ENCODE data around the gene VPS35L. TPM values are rescaled to one million over a fixed set of nuclear protein-coding genes. Genes with fewer than 3 reads are reported as not detected.

VPS35L gene
- total RNA-seq, 1 donor from 2014 or later = 22.4 TPM

- DNase-seq (peak; percentile 95), ATAC-seq (peak; percentile 98)
- intact Hi-C loops (cut with micrococcal nuclease) = no loop called here
These were observed 162.5 kb downstream of the VPS35L start, which contains the start of the genes IQCK and KNOP1 for GRCh38 chr16:19717741-19718623. IQCK (plus strand) TSS chr16:19718271; CDS start chr16:19718307, 36 bp downstream. KNOP1 (minus strand) TSS chr16:19718227; CDS start chr16:19715035, 3,192 bp downstream.

DNA sequence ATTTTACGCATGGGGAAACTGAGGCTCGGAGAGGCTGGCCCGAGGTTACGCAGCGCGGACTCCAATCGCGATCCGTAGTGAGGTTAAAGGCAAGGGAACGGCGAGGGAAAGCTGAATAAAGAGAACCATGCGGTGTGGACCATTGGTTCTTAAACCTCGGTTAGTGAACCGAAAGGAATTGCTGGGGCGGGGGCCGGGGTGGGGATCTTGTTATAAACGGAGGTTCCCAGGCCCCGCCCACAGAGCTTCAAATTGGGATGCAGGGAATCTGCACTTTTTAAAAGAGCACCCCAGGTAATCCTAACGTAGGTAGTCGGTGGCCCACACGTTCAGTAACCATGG is 163.1 kb downstream of the VPS35L start:
- intact Hi-C loops (cut with micrococcal nuclease) = no loop called here
- DNase-seq = no peak
- ATAC-seq = no peak

DNA sequence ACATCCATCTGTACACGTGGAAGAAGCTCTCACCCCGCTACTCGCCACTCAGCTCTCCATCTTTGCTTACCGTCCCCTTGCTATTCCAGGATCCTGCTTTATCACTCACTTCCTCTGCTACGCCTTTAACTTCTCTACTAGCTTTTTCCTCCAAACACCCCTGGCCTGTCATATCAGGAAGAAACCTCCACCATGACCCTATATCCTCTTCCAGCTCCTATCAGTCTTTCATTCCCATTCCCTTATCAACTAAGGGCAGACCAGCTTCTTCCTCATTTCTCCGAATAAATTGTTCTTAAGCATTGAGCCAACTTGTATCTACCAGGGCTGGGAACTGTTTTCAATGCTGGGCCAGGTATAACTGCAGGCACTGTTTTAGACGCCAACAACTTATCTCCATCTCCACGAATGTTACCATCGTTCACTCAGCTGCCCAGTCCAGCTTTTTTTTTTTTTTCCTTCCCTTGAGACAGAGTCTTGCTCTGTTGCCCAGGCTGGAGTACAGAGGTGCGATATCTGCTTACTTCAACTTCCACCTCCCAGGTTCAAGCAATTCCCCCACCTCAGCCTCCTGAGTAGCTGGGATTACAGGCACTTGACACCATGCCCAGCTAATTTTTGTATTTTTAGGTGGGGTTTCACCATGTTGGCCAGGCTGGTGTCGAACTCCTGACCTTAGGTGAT is 166.9 kb downstream of the VPS35L start:
- intact Hi-C loops (cut with micrococcal nuclease) = no loop called here
- ATAC-seq (no peak), DNase-seq (no peak)

DNA sequence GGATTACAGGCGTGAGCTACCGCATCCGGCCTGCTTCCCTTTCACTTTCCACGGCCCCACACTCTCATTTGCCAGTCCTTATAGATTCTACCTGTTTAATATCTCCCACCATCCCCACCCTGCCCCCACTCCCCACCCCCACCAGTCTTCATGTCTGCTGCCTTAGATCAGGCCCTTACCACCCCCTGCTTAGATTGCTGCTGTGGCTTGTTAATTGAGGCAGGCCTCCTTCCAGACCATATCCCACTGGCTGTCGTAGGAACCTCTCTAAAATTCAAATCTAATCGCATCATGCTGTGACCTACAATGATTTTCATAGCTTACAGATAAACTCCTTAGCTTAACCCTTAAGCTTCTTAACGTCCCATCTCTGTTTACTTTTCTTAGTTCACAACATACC is 167.5 kb downstream of the VPS35L start:
- intact Hi-C loops (cut with micrococcal nuclease) = no loop called here
- DNase-seq = no peak
- ATAC-seq = no peak

- ATAC-seq (no peak), DNase-seq (no peak)
- intact Hi-C loops (cut with micrococcal nuclease) = no loop called here
These were observed 173.1 kb downstream of the VPS35L start for GRCh38 chr16:19728636-19728965.

- DNase-seq (no peak), ATAC-seq (no peak)
- intact Hi-C loops (cut with micrococcal nuclease) = no loop called here
These were observed 178.0 kb downstream of the VPS35L start for GRCh38 chr16:19733551-19733950.

GRCh38 chr16:19735074-19735867 is 179.8 kb downstream of the VPS35L start:
- intact Hi-C loops (cut with micrococcal nuclease) = no loop called here
- DNase-seq (peak; percentile 56), ATAC-seq (peak; percentile 71)

GRCh38 chr16:19737306-19738038 is 182.0 kb downstream of the VPS35L start:
- ATAC-seq (peak; percentile 31), DNase-seq (no peak)
- intact Hi-C loops (cut with micrococcal nuclease) = no loop called here

GRCh38 chr16:19741354-19741753 is 185.9 kb downstream of the VPS35L start:
- no peak for DNase-seq
- no peak for ATAC-seq
- intact Hi-C loops (cut with micrococcal nuclease) = no loop called here

DNA sequence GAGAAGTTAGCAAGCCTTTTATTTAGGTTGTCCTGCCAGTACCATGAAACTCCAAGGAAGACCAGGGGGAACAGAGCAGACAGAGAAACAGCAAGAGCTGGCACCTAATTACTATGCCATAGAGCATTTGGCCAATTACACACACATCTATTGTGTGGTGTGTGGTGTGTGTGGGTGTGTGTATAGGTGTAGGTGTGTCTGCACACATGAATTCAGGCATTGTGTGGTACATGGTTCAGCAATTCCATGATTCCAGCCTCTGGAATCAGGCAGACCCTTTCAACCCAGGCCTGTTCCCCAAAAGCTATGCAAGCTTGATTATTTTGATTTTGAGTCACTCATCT is 188.3 kb downstream of the VPS35L start:
- no peak for DNase-seq
- ATAC-seq = no peak
- intact Hi-C loops (cut with micrococcal nuclease) = no loop called here

- intact Hi-C loops (cut with micrococcal nuclease) = no loop called here
- DNase-seq (no peak), ATAC-seq (no peak)
These were observed 189.2 kb downstream of the VPS35L start for GRCh38 chr16:19744670-19745069.

DNA sequence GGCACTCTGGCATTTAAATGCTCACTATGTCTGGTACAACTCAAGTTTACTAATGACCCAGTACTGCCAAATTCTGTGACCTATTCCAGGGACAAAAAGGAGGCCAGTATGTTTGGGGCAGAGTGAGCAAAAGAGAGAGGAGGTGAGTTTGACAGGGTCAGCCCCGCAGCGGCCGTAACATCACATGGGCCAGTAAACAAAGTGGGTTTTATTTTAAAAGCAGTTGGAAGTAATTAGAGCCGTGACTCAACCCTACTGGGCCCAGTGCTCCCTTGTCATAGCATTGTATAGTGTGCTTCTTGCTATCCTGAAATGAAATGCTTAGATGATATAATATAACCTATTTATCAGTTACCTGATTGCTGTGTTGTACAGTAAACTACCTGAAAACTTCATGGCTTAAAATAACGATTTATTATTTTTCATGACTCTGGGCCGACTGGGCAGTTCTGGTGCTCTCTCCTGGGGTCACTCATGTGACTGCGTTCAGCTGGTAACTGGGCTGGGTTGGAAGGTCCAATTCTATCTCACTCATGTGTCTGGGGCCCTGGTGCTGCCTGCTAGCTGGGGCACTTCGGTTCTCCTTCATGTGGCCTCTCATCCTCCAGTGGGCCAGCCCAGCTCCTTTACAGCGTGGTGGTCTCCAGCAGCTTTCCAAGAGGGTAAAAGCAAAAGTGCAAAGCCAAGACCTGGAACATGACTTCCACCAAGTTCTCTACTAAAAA is 189.9 kb downstream of the VPS35L start:
- no peak for ATAC-seq
- intact Hi-C loops (cut with micrococcal nuclease) = no loop called here
- no peak for DNase-seq

GRCh38 chr16:19746561-19746960 is 191.1 kb downstream of the VPS35L start:
- intact Hi-C loops (cut with micrococcal nuclease) = no loop called here
- no peak for DNase-seq
- no peak for ATAC-seq

GRCh38 chr16:19748389-19749168 is 193.1 kb downstream of the VPS35L start:
- ATAC-seq (no peak), DNase-seq (no peak)
- intact Hi-C loops (cut with micrococcal nuclease) = no loop called here

DNA sequence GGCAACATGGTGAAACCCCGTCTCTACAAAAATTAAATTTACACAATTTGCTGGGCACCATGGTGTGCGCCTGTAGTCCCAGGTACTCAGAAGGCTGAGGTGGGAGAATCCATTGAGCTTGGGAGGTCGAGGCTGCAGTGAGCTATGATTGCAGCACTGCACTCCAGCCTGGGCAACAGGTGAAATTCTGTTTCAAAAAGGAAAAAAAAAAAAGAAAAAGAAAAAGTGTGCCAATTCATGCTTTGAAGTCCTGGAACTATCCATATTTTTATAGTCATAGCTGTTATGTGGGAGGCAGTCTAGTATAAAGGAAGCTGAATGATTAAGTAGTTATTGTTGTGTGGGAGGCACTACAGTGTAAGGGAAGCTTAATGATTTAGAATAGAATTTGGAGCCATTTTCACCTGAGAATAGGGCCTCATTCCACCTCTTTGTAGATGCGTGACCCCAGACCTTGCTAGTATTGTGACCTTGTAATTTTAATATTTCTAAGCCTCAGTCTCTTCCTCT is 194.1 kb downstream of the VPS35L start:
- intact Hi-C loops (cut with micrococcal nuclease) = no loop called here
- DNase-seq (no peak), ATAC-seq (no peak)
